Stimulated activated naive CD8-positive, alpha-beta T cell treated with anti-CD3 and anti-CD28 coated beads, Interleukin-15, Interleukin-2, amounts not matched to agents 100 ng/mL and 50 ng/mL, for 24 hours (primary cell): Measurements from ENCODE around the gene KRTAP8-1.

Experiments
- H3K27ac Mint-ChIP-seq: one replicate; pipeline ENCODE4 v1.8.0; 2021; ENCODE audit warnings: mild to moderate bottlenecking, mixed read lengths
- H3K27me3 Mint-ChIP-seq: one replicate; pipeline ENCODE4 v1.8.0; 2021; ENCODE audit warnings: mixed read lengths
- H3K36me3 Mint-ChIP-seq: one replicate; pipeline ENCODE4 v1.8.0; 2021; ENCODE audit warnings: low read depth, mixed read lengths
- H3K4me1 Mint-ChIP-seq: one replicate; pipeline ENCODE4 v1.8.0; 2021; ENCODE audit warnings: low read depth, mixed read lengths
- H3K4me3 Mint-ChIP-seq: one replicate; pipeline ENCODE4 v1.8.0; 2021; ENCODE audit warnings: mild to moderate bottlenecking, mixed read lengths
- H3K9me3 Mint-ChIP-seq: one replicate; pipeline ENCODE4 v1.8.0; 2021; ENCODE audit warnings: mixed read lengths

Gene KRTAP8-1

GRCh38 chr21:30813174-30813573 is at the start of gene KRTAP8-1:
Gene KRTAP8-1, minus strand, starts transcription at chr21:30813274. Its CDS starts 54 bp downstream, at chr21:30813220.
- Mint-ChIP-seq H3K27ac (no peak within 1 kb of the TSS), H3K27me3 (peaks cover 16% of the 10 kb centered on the region), H3K4me3 (no peak within 1 kb of the TSS), H3K36me3 (no peaks in the 10 kb centered on the region), H3K9me3 (no peaks in the 10 kb centered on the region), H3K4me1 (no peaks in the 10 kb centered on the region)

GRCh38 chr21:30847627-30848500 is 34.8 kb upstream of the KRTAP8-1 start:
- H3K27me3 Mint-ChIP-seq: peaks cover 4% of the 10 kb centered on the region
- no peaks in the 10 kb centered on the region for H3K36me3 Mint-ChIP-seq

GRCh38 chr21:30842990-30843389 is 29.9 kb upstream of the KRTAP8-1 start:
- Mint-ChIP-seq H3K27ac (no peak overlapping the region), H3K9me3 (no peaks in the 10 kb centered on the region), H3K27me3 (peaks cover 11% of the 10 kb centered on the region), H3K4me3 (no peak overlapping the region), H3K36me3 (no peaks in the 10 kb centered on the region), H3K4me1 (no peaks in the 10 kb centered on the region)

More at GRCh38 chr21:30847627-30848500, 34.8 kb upstream of the KRTAP8-1 start:
- H3K4me1 Mint-ChIP-seq: no peaks in the 10 kb centered on the region
- no peaks in the 10 kb centered on the region for H3K9me3 Mint-ChIP-seq
- H3K4me3 Mint-ChIP-seq: no peak overlapping the region
- no peak overlapping the region for H3K27ac Mint-ChIP-seq

- Mint-ChIP-seq H3K4me3 (no peak overlapping the region), H3K27ac (no peak overlapping the region), H3K27me3 (peaks cover 15% of the 10 kb centered on the region), H3K4me1 (no peaks in the 10 kb centered on the region), H3K36me3 (no peaks in the 10 kb centered on the region), H3K9me3 (no peaks in the 10 kb centered on the region)
These were observed 26.2 kb upstream of the KRTAP8-1 start for GRCh38 chr21:30839304-30839703.

GRCh38 chr21:30838536-30838935 is 25.5 kb upstream of the KRTAP8-1 start:
- H3K9me3 Mint-ChIP-seq: no peaks in the 10 kb centered on the region
- H3K36me3 Mint-ChIP-seq: no peaks in the 10 kb centered on the region
- H3K27ac Mint-ChIP-seq: no peak overlapping the region
- no peaks in the 10 kb centered on the region for H3K4me1 Mint-ChIP-seq
- H3K4me3 Mint-ChIP-seq: no peak overlapping the region
- peaks cover 15% of the 10 kb centered on the region for H3K27me3 Mint-ChIP-seq

- no peak overlapping the region for H3K4me3 Mint-ChIP-seq
- no peak overlapping the region for H3K27ac Mint-ChIP-seq
- peaks cover 19% of the 10 kb centered on the region for H3K27me3 Mint-ChIP-seq
- no peaks in the 10 kb centered on the region for H3K36me3 Mint-ChIP-seq
- H3K9me3 Mint-ChIP-seq: peaks cover 4% of the 10 kb centered on the region
- H3K4me1 Mint-ChIP-seq: no peaks in the 10 kb centered on the region
These were observed 18.2 kb upstream of the KRTAP8-1 start for GRCh38 chr21:30831194-30831765.

- H3K36me3 Mint-ChIP-seq: no peaks in the 10 kb centered on the region
- no peaks in the 10 kb centered on the region for H3K4me1 Mint-ChIP-seq
- H3K9me3 Mint-ChIP-seq: peaks cover 4% of the 10 kb centered on the region
- H3K27me3 Mint-ChIP-seq: peaks cover 19% of the 10 kb centered on the region
- no peak within 1 kb of the TSS for H3K4me3 Mint-ChIP-seq
- no peak within 1 kb of the TSS for H3K27ac Mint-ChIP-seq
These were observed 16.6 kb upstream of the KRTAP8-1 start, which contains the start of gene KRTAP7-1 for GRCh38 chr21:30829659-30830058. Gene KRTAP7-1, minus strand, starts transcription at chr21:30829759. Its CDS starts 61 bp downstream, at chr21:30829698.

- Mint-ChIP-seq H3K4me3 (no peak overlapping the region), H3K36me3 (no peaks in the 10 kb centered on the region), H3K27ac (no peak overlapping the region), H3K4me1 (no peaks in the 10 kb centered on the region), H3K9me3 (no peaks in the 10 kb centered on the region), H3K27me3 (peaks cover 13% of the 10 kb centered on the region)
These were observed 6.0 kb upstream of the KRTAP8-1 start for GRCh38 chr21:30818837-30819610.

GRCh38 chr21:30800605-30801004 is 12.5 kb downstream of the KRTAP8-1 start:
- Mint-ChIP-seq H3K27ac (no peak overlapping the region), H3K4me3 (no peak overlapping the region), H3K27me3 (no peaks in the 10 kb centered on the region), H3K9me3 (peaks cover 4% of the 10 kb centered on the region), H3K4me1 (no peaks in the 10 kb centered on the region), H3K36me3 (no peaks in the 10 kb centered on the region)

- Mint-ChIP-seq H3K9me3 (no peaks in the 10 kb centered on the region), H3K36me3 (no peaks in the 10 kb centered on the region), H3K4me3 (no peak overlapping the region), H3K27me3 (peaks cover 4% of the 10 kb centered on the region), H3K27ac (no peak overlapping the region), H3K4me1 (no peaks in the 10 kb centered on the region)
These were observed 19.3 kb downstream of the KRTAP8-1 start for GRCh38 chr21:30793581-30794314.

GRCh38 chr21:30779249-30779648 is 33.8 kb downstream of the KRTAP8-1 start:
- Mint-ChIP-seq H3K36me3 (no peaks in the 10 kb centered on the region), H3K4me1 (no peaks in the 10 kb centered on the region), H3K27me3 (peaks cover 4% of the 10 kb centered on the region), H3K4me3 (no peak overlapping the region), H3K27ac (no peak overlapping the region), H3K9me3 (no peaks in the 10 kb centered on the region)

GRCh38 chr21:30769724-30770431 is 43.2 kb downstream of the KRTAP8-1 start:
- H3K27me3 Mint-ChIP-seq: no peaks in the 10 kb centered on the region
- no peak overlapping the region for H3K27ac Mint-ChIP-seq
- H3K4me3 Mint-ChIP-seq: no peak overlapping the region
- H3K9me3 Mint-ChIP-seq: peaks cover 12% of the 10 kb centered on the region
- H3K36me3 Mint-ChIP-seq: no peaks in the 10 kb centered on the region
- H3K4me1 Mint-ChIP-seq: no peaks in the 10 kb centered on the region
